Measurements from ENCODE around the gene CGB1. TPM values are rescaled to one million over a fixed set of nuclear protein-coding genes. Genes with fewer than 3 reads are reported as not detected.
"Not testable (repeated sequence)": the region's sequence is repeated elsewhere in the genome, so short reads cannot be mapped to it uniquely, and the experiment has no call there.

CGB1 gene
- total RNA-seq, 1 donor from 2014 or later: 13.7 TPM

DNA sequence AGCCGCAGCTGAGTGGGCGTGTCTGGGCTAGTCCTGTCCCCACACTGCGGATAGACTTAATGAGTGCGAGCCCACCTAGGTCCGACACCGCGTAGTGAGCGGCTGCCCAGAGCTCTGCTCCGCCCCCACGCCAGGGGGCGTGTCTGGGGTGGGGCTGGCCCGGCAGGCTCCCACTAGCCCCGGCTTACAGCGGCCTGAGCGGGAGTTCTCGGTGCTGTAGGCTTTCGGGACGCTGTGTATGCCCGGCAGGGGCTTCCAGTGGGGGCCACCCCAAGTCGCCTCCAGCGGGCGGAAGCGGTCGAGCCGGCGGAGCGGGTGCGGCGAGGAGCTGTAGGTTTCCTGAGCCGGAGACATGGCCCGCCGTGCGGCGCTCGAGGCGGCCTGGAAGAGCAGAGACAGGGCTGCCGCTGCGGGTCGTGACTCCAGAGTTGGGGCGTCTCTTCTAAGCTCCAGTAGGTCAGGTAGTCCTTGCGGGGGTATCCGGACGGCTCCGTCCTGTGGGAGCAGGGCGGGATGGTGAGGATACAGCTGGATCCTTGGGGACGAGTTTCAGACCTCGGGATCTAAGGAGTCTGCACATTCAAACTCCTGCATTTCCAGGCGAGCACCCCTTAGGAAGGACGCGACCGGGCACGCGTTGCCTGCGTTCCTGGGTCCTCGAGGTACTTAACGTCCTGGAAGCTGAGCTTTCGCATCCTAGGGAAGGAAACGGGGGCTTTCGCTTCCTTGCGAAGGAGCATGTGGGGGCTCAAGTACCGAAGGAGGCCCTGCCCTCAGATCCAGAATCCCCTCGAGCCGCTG is 19.6 kb upstream of the CGB1 start:
- TF ChIP-seq, protein P1, sequence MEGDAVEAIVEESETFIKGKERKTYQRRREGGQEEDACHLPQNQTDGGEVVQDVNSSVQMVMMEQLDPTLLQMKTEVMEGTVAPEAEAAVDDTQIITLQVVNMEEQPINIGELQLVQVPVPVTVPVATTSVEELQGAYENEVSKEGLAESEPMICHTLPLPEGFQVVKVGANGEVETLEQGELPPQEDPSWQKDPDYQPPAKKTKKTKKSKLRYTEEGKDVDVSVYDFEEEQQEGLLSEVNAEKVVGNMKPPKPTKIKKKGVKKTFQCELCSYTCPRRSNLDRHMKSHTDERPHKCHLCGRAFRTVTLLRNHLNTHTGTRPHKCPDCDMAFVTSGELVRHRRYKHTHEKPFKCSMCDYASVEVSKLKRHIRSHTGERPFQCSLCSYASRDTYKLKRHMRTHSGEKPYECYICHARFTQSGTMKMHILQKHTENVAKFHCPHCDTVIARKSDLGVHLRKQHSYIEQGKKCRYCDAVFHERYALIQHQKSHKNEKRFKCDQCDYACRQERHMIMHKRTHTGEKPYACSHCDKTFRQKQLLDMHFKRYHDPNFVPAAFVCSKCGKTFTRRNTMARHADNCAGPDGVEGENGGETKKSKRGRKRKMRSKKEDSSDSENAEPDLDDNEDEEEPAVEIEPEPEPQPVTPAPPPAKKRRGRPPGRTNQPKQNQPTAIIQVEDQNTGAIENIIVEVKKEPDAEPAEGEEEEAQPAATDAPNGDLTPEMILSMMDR (IDR thresholded peaks at IDR 0.05; ENCODE audit: insufficient read depth, low read length, poor library complexity, severe bottlenecking): peak; percentile 33
- DNase-seq (ENCODE audit: low read depth): peak; percentile 4
- H3K27me3 ChIP-seq (ENCODE audit: control insufficient read depth, insufficient read depth, low read length): no peaks in the 10 kb centered on the region
- H3K4me3 ChIP-seq (ENCODE audit: low read depth, low read length): peak overlapping the region; percentile 60
- H3K36me3 ChIP-seq (ENCODE audit: control insufficient read depth, insufficient read depth, low read length): no peaks in the 10 kb centered on the region

DNA sequence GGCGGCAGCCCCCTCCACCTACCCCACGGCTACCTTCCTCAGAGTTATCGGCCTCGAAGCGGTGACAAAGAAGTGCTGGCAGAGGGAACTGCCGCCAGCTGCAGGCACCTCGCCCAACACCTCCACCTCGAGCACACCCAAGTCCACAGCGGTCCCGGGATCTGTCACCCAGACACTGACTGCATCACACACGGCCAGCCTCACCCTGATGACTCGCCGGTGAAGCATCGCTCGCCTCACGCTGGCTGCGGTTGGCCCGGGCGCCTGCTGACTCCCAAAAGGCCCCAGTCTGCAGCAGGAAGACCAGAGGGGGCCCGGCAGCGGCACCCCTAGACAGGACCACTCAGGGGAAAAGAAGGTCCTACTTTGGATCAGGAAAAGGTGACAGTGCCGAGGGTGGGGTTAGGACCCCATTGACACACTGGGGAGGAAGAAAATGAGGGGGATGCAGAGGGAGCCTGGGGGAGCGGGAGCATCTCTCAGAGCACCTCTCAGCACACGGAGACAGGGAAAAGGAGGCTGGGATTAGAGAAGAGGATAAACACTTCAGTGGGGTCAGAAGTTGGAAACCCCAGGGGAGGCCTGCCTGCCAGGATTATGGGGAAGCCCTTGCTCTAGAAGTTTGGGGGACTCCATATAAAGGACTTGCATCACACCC is 13.8 kb upstream of the CGB1 start:
- H3K4me3 ChIP-seq (ENCODE audit: low read depth, low read length); DNase-seq (ENCODE audit: low read depth); H3K27me3 ChIP-seq (ENCODE audit: control insufficient read depth, insufficient read depth, low read length); H3K36me3 ChIP-seq (ENCODE audit: control insufficient read depth, insufficient read depth, low read length): not testable (repeated sequence)

DNA sequence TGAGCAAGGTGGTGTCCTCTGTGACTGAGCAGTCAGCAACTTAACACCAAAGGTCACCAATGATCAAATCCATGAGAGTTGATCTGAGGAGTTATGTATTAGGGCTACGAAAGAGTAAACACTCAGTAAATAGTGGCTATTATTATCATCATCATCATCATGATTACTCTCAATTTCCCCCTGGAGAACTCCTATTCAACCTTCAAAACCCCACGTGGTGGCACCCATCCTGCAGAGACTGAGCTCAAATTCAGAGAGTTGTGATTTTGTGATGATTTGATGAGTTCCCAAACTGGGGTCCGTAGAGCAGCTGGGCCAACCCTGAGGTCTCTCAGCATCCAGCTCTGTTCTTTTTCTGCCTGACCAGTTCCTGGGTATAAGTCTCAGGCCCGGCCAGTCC is 13.1 kb upstream of the CGB1 start:
- not testable (repeated sequence) for H3K4me3 ChIP-seq (ENCODE audit: low read depth, low read length); H3K27me3 ChIP-seq (ENCODE audit: control insufficient read depth, insufficient read depth, low read length); DNase-seq (ENCODE audit: low read depth); H3K36me3 ChIP-seq (ENCODE audit: control insufficient read depth, insufficient read depth, low read length)

DNA sequence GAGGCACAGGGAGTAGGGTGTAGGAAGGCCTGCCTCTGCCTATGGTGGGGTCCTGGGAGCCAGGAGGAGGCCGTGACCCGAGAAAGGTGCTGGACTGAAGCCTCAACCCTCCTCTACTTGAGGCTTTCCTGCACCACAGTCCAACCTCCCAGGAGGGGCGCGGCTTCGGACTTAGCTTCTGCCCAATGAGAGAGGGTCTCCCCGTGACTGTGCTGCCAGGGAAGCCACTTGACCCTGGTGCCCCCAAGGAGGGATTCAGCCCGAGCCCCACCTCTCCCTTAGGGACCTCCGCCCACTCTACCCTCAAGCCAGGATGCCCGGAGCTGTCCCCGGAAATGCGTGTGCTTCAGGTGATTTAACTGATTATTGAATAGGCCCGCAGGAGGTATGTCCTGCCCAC is 12.3 kb upstream of the CGB1 start, which contains the start of gene CGB8:
CGB8 (minus strand) TSS at position 101 of the 400 bp plus-strand sequence. CDS start 372 bp downstream, outside the sequence.
- not testable (repeated sequence) for DNase-seq (ENCODE audit: low read depth); H3K27me3 ChIP-seq (ENCODE audit: control insufficient read depth, insufficient read depth, low read length); H3K4me3 ChIP-seq (ENCODE audit: low read depth, low read length); H3K36me3 ChIP-seq (ENCODE audit: control insufficient read depth, insufficient read depth, low read length)

DNA sequence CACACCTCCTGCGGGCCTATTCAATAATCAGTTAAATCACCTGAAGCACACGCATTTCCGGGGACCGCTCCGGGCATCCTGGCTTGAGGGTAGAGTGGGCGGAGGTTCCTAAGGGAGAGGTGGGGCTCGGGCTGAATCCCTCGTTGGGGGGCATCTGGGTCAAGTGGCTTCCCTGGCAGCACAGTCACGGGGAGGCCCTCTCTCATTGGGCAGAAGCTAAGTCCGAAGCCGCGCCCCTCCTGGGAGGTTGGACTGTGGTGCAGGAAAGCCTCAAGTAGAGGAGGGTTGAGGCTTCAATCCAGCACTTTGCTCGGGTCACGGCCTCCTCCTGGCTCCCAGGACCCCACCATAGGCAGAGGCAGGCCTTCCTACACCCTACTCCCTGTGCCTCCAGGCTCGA is 6.9 kb upstream of the CGB1 start, which contains the start of gene CGB5:
CGB5 (plus strand) TSS at position 301 of the 400 bp plus-strand sequence. CDS start 362 bp downstream, outside the sequence.
- not testable (repeated sequence) for DNase-seq (ENCODE audit: low read depth); H3K27me3 ChIP-seq (ENCODE audit: control insufficient read depth, insufficient read depth, low read length); H3K4me3 ChIP-seq (ENCODE audit: low read depth, low read length); H3K36me3 ChIP-seq (ENCODE audit: control insufficient read depth, insufficient read depth, low read length)

DNA sequence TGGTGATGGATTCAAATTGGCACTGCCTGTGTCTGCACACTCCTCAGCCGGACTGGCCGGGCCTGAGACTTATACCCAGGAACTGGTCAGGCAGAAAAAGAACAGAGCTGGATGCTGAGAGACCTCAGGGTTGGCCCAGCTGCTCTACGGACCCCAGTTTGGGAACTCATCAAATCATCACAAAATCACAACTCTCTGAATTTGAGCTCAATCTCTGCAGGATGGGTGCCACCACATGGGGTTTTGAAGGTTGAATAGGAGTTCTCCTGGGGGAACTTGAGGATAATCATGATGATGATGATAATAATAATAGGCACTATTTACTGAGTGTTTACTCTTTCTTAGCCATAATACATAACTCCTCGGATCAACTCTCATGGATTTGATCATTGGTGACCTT is 6.0 kb upstream of the CGB1 start:
- not testable (repeated sequence) for H3K27me3 ChIP-seq (ENCODE audit: control insufficient read depth, insufficient read depth, low read length); H3K36me3 ChIP-seq (ENCODE audit: control insufficient read depth, insufficient read depth, low read length); H3K4me3 ChIP-seq (ENCODE audit: low read depth, low read length); DNase-seq (ENCODE audit: low read depth)

DNA sequence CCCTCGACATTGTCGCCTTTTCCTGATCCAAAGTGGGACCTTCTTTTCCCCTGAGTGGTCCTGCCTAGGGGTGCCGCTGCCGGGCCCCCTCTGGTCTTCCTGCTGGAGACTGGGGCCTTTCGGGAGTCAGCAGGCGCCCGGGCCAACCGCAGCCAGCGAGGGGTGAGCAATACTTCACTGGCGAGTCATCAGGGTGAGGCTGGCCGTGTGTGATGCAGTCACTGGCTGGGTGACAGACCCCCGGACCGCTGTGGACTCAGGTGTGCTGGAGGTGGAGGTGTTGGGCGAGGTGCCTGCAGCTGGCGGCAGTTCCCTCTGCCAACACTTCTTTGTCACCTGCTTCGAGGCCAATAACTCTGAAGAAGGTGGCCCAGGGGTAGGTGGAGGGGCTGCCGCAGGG is 5.5 kb upstream of the CGB1 start:
- Histone ChIP-seq H3K4me3 (ENCODE audit: low read depth, low read length) (no peak overlapping the region), H3K27me3 (ENCODE audit: control insufficient read depth, insufficient read depth, low read length) (no peaks in the 10 kb centered on the region), H3K36me3 (ENCODE audit: control insufficient read depth, insufficient read depth, low read length) (no peaks in the 10 kb centered on the region)
- DNase-seq (ENCODE audit: low read depth): no peak
- TF ChIP-seq, protein P1 (IDR thresholded peaks at IDR 0.05; ENCODE audit: insufficient read depth, low read length, poor library complexity, severe bottlenecking): no peak

DNA sequence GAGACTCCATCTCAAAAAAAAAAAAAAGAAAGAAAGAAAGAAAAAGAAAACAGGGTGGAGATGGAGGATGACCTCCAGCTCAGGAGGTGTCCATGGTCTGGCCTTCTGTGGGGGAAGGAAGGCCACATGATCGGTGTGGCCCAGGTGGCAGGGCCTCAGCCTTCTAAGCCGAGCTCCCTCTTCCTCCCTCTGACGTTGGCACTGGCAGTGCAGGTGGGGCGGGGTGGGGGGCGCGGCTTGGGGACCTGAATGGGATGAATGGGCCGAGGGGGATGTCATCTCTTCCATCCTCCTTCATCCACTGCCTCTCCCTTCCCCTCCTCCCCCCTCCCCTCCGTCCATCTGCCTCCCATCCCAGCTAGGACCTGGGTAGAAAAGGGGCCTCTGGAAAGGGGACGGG is 3.0 kb upstream of the CGB1 start:
- H3K4me3 ChIP-seq (ENCODE audit: low read depth, low read length); DNase-seq (ENCODE audit: low read depth); H3K27me3 ChIP-seq (ENCODE audit: control insufficient read depth, insufficient read depth, low read length); H3K36me3 ChIP-seq (ENCODE audit: control insufficient read depth, insufficient read depth, low read length): not testable (repeated sequence)

DNA sequence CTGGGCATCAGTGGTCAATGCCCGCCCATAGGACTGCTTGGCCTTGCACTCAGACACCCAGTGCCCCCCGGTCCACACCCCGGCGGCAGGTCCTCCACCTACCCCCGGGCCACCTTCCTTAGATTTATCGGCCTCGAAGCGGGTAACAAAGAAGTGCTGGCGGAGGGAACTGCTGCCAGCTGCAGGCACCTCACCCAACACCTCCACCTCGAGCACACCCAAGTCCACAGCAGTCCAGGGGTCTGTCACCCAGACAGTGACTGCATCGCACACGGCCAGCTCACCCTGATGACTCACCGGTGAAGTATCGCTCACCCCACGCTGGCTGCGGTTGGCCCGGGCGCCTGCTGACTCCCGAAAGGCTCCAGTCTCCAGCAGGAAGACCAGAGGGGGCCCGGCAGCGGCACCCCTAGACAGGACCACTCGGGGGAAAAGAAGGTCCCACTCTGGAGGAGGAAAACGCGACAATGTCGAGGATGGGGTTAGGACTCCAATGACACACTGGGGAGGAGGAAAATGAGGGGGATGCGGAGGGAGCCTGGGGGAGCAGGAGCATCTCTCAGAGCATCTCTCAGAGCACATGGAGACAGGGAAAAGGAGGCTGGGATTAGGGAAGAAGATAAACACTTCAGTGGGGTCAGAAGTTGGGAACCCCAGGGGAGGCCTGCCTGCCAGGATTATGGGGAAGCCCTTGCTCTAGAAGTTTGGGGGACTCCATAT is 2.0 kb upstream of the CGB1 start:
- H3K36me3 ChIP-seq (ENCODE audit: control insufficient read depth, insufficient read depth, low read length); DNase-seq (ENCODE audit: low read depth); H3K27me3 ChIP-seq (ENCODE audit: control insufficient read depth, insufficient read depth, low read length); H3K4me3 ChIP-seq (ENCODE audit: low read depth, low read length): not testable (repeated sequence)

DNA sequence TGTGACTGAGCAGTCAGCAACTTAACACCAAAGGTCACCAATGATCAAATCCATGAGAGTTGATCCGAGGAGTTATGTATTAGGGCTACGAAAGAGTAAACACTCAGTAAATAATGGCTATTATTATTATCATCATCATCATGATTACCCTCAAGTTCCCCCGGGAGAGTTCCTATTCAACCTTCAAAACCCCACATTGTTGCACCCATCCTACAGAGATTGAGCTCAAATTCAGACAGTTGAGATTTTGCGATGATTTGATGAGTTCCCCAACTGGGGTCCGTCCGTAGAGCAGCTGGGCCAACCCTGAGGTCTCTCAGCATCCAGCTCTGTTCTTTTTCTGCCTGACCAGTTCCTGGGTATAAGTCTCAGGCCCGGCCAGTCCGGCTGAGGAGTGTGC is 1.4 kb upstream of the CGB1 start:
- not testable (repeated sequence) for H3K27me3 ChIP-seq (ENCODE audit: control insufficient read depth, insufficient read depth, low read length); H3K36me3 ChIP-seq (ENCODE audit: control insufficient read depth, insufficient read depth, low read length); H3K4me3 ChIP-seq (ENCODE audit: low read depth, low read length); DNase-seq (ENCODE audit: low read depth)
